HG02981 (cell line): ENCODE data around the gene PMEPA1.

Source experiments
- ATAC-seq: cut with Tn5 transposase; IDR thresholded peaks from one replicate; pipeline ENCODE4 v1.9.1; 2021; ENCODE audit warnings: mild to moderate bottlenecking, moderate library complexity; ENCODE audit not compliant: unreplicated experiment

The PMEPA1 gene

GRCh38 chr20:57712341-57712740 lies 2.5 kb upstream of the PMEPA1 start:
- ATAC-seq = no peak

- no peak for ATAC-seq
Measured at GRCh38 chr20:57711826-57712225, 2.0 kb upstream of the PMEPA1 start.

GRCh38 chr20:57711311-57711712 lies 1.5 kb upstream of the PMEPA1 start:
- ATAC-seq = no peak

GRCh38 chr20:57710841-57711240 lies 1.0 kb upstream of the PMEPA1 start:
- no peak for ATAC-seq

- ATAC-seq = no peak
Measured at GRCh38 chr20:57708694-57709673, 831 bp downstream of the PMEPA1 start.

- ATAC-seq = no peak
Measured at GRCh38 chr20:57707849-57708693, 1.7 kb downstream of the PMEPA1 start.

GRCh38 chr20:57707320-57707719 lies 2.5 kb downstream of the PMEPA1 start:
- no peak for ATAC-seq

GRCh38 chr20:57705127-57705899 lies 4.5 kb downstream of the PMEPA1 start:
- ATAC-seq = no peak

- no peak for ATAC-seq
Measured at GRCh38 chr20:57704245-57704644, 5.6 kb downstream of the PMEPA1 start.

GRCh38 chr20:57703013-57703412 lies 6.8 kb downstream of the PMEPA1 start:
- ATAC-seq = no peak

GRCh38 chr20:57702521-57702920 lies 7.3 kb downstream of the PMEPA1 start:
- no peak for ATAC-seq

GRCh38 chr20:57702091-57702490 lies 7.7 kb downstream of the PMEPA1 start:
- ATAC-seq = no peak

GRCh38 chr20:57701651-57702050 lies 8.2 kb downstream of the PMEPA1 start:
- ATAC-seq = no peak

GRCh38 chr20:57701090-57701489 lies 8.7 kb downstream of the PMEPA1 start:
- ATAC-seq = no peak

- no peak for ATAC-seq
Measured at GRCh38 chr20:57699395-57699794, 10.4 kb downstream of the PMEPA1 start.

- ATAC-seq = no peak
Measured at GRCh38 chr20:57698867-57699275, 10.9 kb downstream of the PMEPA1 start.

GRCh38 chr20:57698116-57698866 lies 11.5 kb downstream of the PMEPA1 start:
- no peak for ATAC-seq

GRCh38 chr20:57697543-57697942 lies 12.3 kb downstream of the PMEPA1 start:
- no peak for ATAC-seq

GRCh38 chr20:57696401-57696961 lies 13.3 kb downstream of the PMEPA1 start:
- ATAC-seq = no peak

GRCh38 chr20:57695940-57696339 lies 13.9 kb downstream of the PMEPA1 start:
- no peak for ATAC-seq
